H1 (cell line): ENCODE results near the gene MGAT5B. TPM values are rescaled to one million over a fixed set of nuclear protein-coding genes. Genes with fewer than 3 reads are reported as not detected.

Source experiments
- CTCF ChIA-PET: fragments of 300-600 bp; sonication (Branson Sonifier 250); formaldehyde crosslinking; loops from one replicate; lab custom pipeline; 2021; ENCODE audit not compliant: partially characterized antibody; lab: Charles Lee
- POLR2A ChIA-PET: fragments of 300-600 bp; sonication (Branson Sonifier 250); formaldehyde crosslinking; loops from one replicate; lab custom pipeline; 2021; ENCODE audit warnings: inconsistent platforms; ENCODE audit not compliant: partially characterized antibody; lab: Charles Lee
- DNase-seq, 2 experiments: peaks; one replicate each; pipeline versions ENCODE4 v3.0.0 to v3.0.0-alpha.2; 2010 to 2022; ENCODE audit warnings: low spot score in 2 of 2, low read depth in 1 of 2, mixed read lengths in 1 of 2
- FAIRE-seq: peaks from 2 replicates; lab custom pipeline; 2011; peaks lifted over from hg19 to GRCh38; lab: Jason Lieb, UNC
- H2AFZ ChIP-seq: 2 replicates; pipeline ENCODE4 v1.8.1; 2012; ENCODE audit warnings: low read length, inconsistent platforms
- H2AK5ac ChIP-seq: 2 replicates; pipeline ENCODE4 v1.6.1; 2013; ENCODE audit warnings: low read depth, low read length
- H2BK120ac ChIP-seq: replicated peaks from 2 replicates; pipeline ENCODE3; 2013; ENCODE audit warnings: low read depth, low read length, inconsistent platforms
- H2BK12ac ChIP-seq: 2 replicates; pipeline ENCODE4 v1.6.1; 2013; ENCODE audit warnings: low read depth, low read length
- H2BK15ac ChIP-seq: 2 replicates; pipeline ENCODE4 v1.6.1; 2013; ENCODE audit warnings: low read length
- H2BK20ac ChIP-seq: 2 replicates; pipeline ENCODE4 v1.6.1; 2013; ENCODE audit warnings: low read length
- H2BK5ac ChIP-seq: 2 replicates; pipeline ENCODE4 v1.6.1; 2013; ENCODE audit warnings: low read depth, low read length
- H3K14ac ChIP-seq: 2 replicates; pipeline ENCODE4 v1.6.1; 2013; ENCODE audit warnings: inconsistent platforms; ENCODE audit not compliant: insufficient read length
- H3K18ac ChIP-seq: 2 replicates; pipeline ENCODE4 v1.6.1; 2013; ENCODE audit warnings: low read length; ENCODE audit errors: extremely low read depth
- H3K23ac ChIP-seq: 2 replicates; pipeline ENCODE4 v1.6.1; 2013; ENCODE audit warnings: inconsistent platforms; ENCODE audit not compliant: insufficient read length
- H3K23me2 ChIP-seq: 2 replicates; pipeline ENCODE4 v1.6.1; 2013; ENCODE audit warnings: low read depth, low read length
- H3K27ac ChIP-seq: 2 replicates; pipeline ENCODE4 v1.6.1; 2011; ENCODE audit warnings: low read depth, low read length, inconsistent platforms
- H3K27me3 ChIP-seq, 4 experiments: replicated peaks in 1 of 4; 1 replicate in 1 of 4; 2 replicates in 3 of 4; pipeline versions ENCODE4 v1.6.1 to v1.8.1; 2011 to 2013; ENCODE audit warnings: low read length in 3 of 4, mild to moderate bottlenecking in 3 of 4, inconsistent platforms in 2 of 4, mixed read lengths in 2 of 4, moderate library complexity in 1 of 4; ENCODE audit not compliant: control insufficient read depth in 3 of 4, insufficient read depth in 3 of 4; ENCODE audit errors: extremely low read depth in 1 of 4
- H3K36me3 ChIP-seq, 4 experiments: 2 replicates each; pipeline versions ENCODE4 v1.6.1 to v1.8.1; 2011 to 2013; ENCODE audit warnings: mild to moderate bottlenecking in 4 of 4, low read length in 3 of 4, moderate library complexity in 2 of 4, control low read depth in 1 of 4, inconsistent platforms in 1 of 4; ENCODE audit not compliant: insufficient read depth in 4 of 4, control insufficient read depth in 2 of 4
- H3K4ac ChIP-seq: replicated peaks from 2 replicates; pipeline ENCODE3; 2013; ENCODE audit warnings: low read length, low read depth, mixed read lengths, inconsistent platforms; ENCODE audit not compliant: insufficient read length
- H3K4me1 ChIP-seq, 4 experiments: replicated peaks in 1 of 4; 1 replicate in 1 of 4; 2 replicates in 3 of 4; pipeline versions ENCODE4 v1.6.1 to v1.8.1; 2011 to 2013; ENCODE audit warnings: low read length in 3 of 4, inconsistent platforms in 2 of 4, mixed read lengths in 1 of 4; ENCODE audit not compliant: insufficient read depth in 4 of 4, control insufficient read depth in 3 of 4
- H3K4me2 ChIP-seq, 2 experiments: 2 replicates each; pipeline versions ENCODE4 v1.6.1 to v1.8.1; 2011 to 2013; ENCODE audit warnings: low read depth in 2 of 2, low read length in 2 of 2, control low read depth in 1 of 2, inconsistent platforms in 1 of 2, mild to moderate bottlenecking in 1 of 2; ENCODE audit not compliant: insufficient read depth in 1 of 2
- H3K4me3 ChIP-seq, 4 experiments: fragments of 200-600, 300-600 bp in 1 of 4; sonication (generic), shearing (Covaris generic), sonication (Bioruptor Twin) in 1 of 4; 2 replicates each; pipeline versions ENCODE4 v1.5.1 to v1.8.1; 2011 to 2016; ENCODE audit warnings: low read length in 4 of 4, low read depth in 3 of 4, control low read depth in 2 of 4, inconsistent platforms in 2 of 4, mild to moderate bottlenecking in 2 of 4, mixed read lengths in 1 of 4, moderate library complexity in 1 of 4; ENCODE audit not compliant: insufficient read depth in 2 of 4; ENCODE audit errors: extremely low read depth in 1 of 4
- H3K56ac ChIP-seq: replicated peaks from 2 replicates; pipeline ENCODE3; 2013; ENCODE audit warnings: low read depth, mild to moderate bottlenecking, mixed read lengths, low read length, inconsistent platforms; ENCODE audit not compliant: insufficient read length
- H3K79me1 ChIP-seq: 2 replicates; pipeline ENCODE4 v1.6.1; 2013; ENCODE audit warnings: low read depth, low read length, control low read depth
- H3K79me2 ChIP-seq, 2 experiments: 2 replicates each; pipeline versions ENCODE4 v1.6.1 to v1.8.1; 2012 to 2013; ENCODE audit warnings: low read length in 2 of 2, mild to moderate bottlenecking in 2 of 2, inconsistent platforms in 1 of 2; ENCODE audit not compliant: insufficient read depth in 2 of 2, control insufficient read depth in 1 of 2
- H3K9ac ChIP-seq, 4 experiments: replicated peaks in 1 of 4; 1 replicate in 1 of 4; 2 replicates in 3 of 4; pipeline versions ENCODE4 v1.6.1 to v1.8.1; 2011 to 2013; ENCODE audit warnings: low read depth in 3 of 4, low read length in 3 of 4, control low read depth in 2 of 4, mild to moderate bottlenecking in 2 of 4, moderate library complexity in 2 of 4, inconsistent platforms in 1 of 4; ENCODE audit errors: extremely low read depth in 1 of 4
- H3K9me3 ChIP-seq, 2 experiments: 2 replicates each; pipeline versions ENCODE4 v1.6.1 to v1.8.1; 2012 to 2013; ENCODE audit warnings: mild to moderate bottlenecking in 2 of 2, moderate library complexity in 2 of 2, control low read depth in 1 of 2, inconsistent platforms in 1 of 2, low read depth in 1 of 2, low read length in 1 of 2, mixed read lengths in 1 of 2; ENCODE audit not compliant: insufficient read depth in 2 of 2
- H4K20me1 ChIP-seq, 2 experiments: replicated peaks in 1 of 2; 2 replicates each; pipeline versions ENCODE3 to v1.8.1; 2011 to 2013; ENCODE audit warnings: inconsistent platforms in 2 of 2, low read length in 2 of 2, mild to moderate bottlenecking in 1 of 2; ENCODE audit not compliant: insufficient read depth in 2 of 2, control insufficient read depth in 1 of 2
- H4K5ac ChIP-seq: 2 replicates; pipeline ENCODE4 v1.6.1; 2013; ENCODE audit warnings: low read length, low read depth, mixed read lengths, inconsistent platforms; ENCODE audit not compliant: insufficient read length
- H4K8ac ChIP-seq: 2 replicates; pipeline ENCODE4 v1.8.0; 2013; ENCODE audit warnings: mild to moderate bottlenecking, moderate library complexity, low read length, inconsistent platforms; ENCODE audit not compliant: insufficient read depth; ENCODE audit errors: extremely low read depth
- H4K91ac ChIP-seq: replicated peaks from 2 replicates; pipeline ENCODE3; 2013; ENCODE audit warnings: low read length, mixed read lengths, inconsistent platforms; ENCODE audit not compliant: insufficient read length
- EP300 ChIP-seq, 2 experiments: IDR thresholded peaks; 1 replicate in 1 of 2; 2 replicates in 1 of 2; pipeline ENCODE4 v1.6.1; 2011 to 2012; ENCODE audit warnings: low read depth in 2 of 2, low read length in 2 of 2, mild to moderate bottlenecking in 2 of 2, borderline replicate concordance in 1 of 2, inconsistent platforms in 1 of 2, moderate library complexity in 1 of 2
- RBBP5 ChIP-seq: IDR thresholded peaks from 2 replicates; pipeline ENCODE4 v1.7.1; 2012; ENCODE audit warnings: low read depth, mild to moderate bottlenecking, inconsistent platforms, low read length, moderate library complexity, borderline replicate concordance
- WGBS, 2 experiments: shearing (Covaris generic) in 1 of 2; methylation state at CpG; one replicate each; pipeline versions ENCODE4 v1.1.6 to v1.1.7; 2013 to 2015; ENCODE audit warnings: low lambda C conversion rate in 2 of 2, mixed read lengths in 2 of 2, inconsistent platforms in 1 of 2, low coverage in 1 of 2, missing lambda C conversion rate in 1 of 2; ENCODE audit not compliant: insufficient replicate concordance in 2 of 2, insufficient coverage in 1 of 2, insufficient read length in 1 of 2; ENCODE audit errors: extremely low coverage in 1 of 2, missing lambda C conversion rate in 1 of 2; 5-methylcytosine and 5-hydroxymethylcytosine counted together
- polyA plus RNA-seq, 7 experiments: library from polyadenylated mRNA; depleted of rRNA in 3 of 7; stranded (reverse) in 5 of 7; unstranded in 2 of 7; fragments of >200 nt in 5 of 7; fragments of 200-250 nt in 2 of 7; gene quantifications; 1 replicate in 5 of 7; 2 replicates in 1 of 7; 4 replicates in 1 of 7; pipeline versions ENCODE4 v1.2.1 to v1.2.3, GENCODE V29; 2011 to 2013; ENCODE audit warnings: missing spikeins in 2 of 7, mixed read lengths in 2 of 7
- total RNA-seq: library from RNA; stranded (reverse); fragmentation: NEBNext Ultra II Directional; extraction: Animal tissue kit (Norgen Biotek cat#: 25700); gene quantifications from 2 replicates; pipeline ENCODE4 v1.2.1, GENCODE V29; 2021

MGAT5B gene
- total and polyA plus RNA-seq, 2 of the 8 experiments (the other 6 are each of a cell fraction or from before 2014, with no cell fraction given), result 7.9 to 8.2 TPM

GRCh38 chr17:76966016-76966415 is 97.8 kb downstream of the MGAT5B start:
- Histone ChIP-seq H3K79me1 (no peaks in the 10 kb centered on the region), H3K4me3 (no peak overlapping the region), H3K9ac (no peak overlapping the region), H4K20me1 (no peaks in the 10 kb centered on the region), H3K27me3 (0 out of 7 replicates have a peak, but pooled peaks cover 0 to 2% (median 0%) of the 10 kb centered on the region in 4 experiments), H4K8ac (no peak overlapping the region), H3K56ac (no peak overlapping the region), H3K23me2 (peaks cover 4% of the 10 kb centered on the region), H3K4me1 (peaks cover 5 to 17% (median 9%) of the 10 kb centered on the region in 4 experiments), H2BK5ac (0 out of 2 replicates have a peak overlapping the region, but pooled peaks have one; percentile 19), H3K18ac (no peak overlapping the region), H2AK5ac (no peak overlapping the region), H2BK20ac (peak overlapping the region; percentile 15; the same call in 1 of the 2 replicates), H2AFZ (no peak overlapping the region), H2BK120ac (no peak overlapping the region), H3K79me2 (no peaks in the 10 kb centered on the region), H3K23ac (no peak overlapping the region), H3K14ac (no peak overlapping the region), H3K4me2 (no peak overlapping the region), H3K9me3 (no peaks in the 10 kb centered on the region), H3K27ac (no peak overlapping the region), H4K91ac (no peak overlapping the region), H3K4ac (no peak overlapping the region), H4K5ac (no peak overlapping the region), H2BK12ac (no peak overlapping the region), H3K36me3 (no peaks in the 10 kb centered on the region), H2BK15ac (no peak overlapping the region)
- ChIA-PET POLR2A (interaction anchor here (1.4 to 2.2 kb wide), 3 partner anchors 9 to 37 kb away, joined by 4 to 9 read pairs (median 6); no protein-coding TSS in a partner anchor), CTCF (interaction anchor here (0.7 to 1.5 kb wide), 6 partner anchors 10 to 122 kb away, joined by 3 to 4 read pairs (median 3); no protein-coding TSS in a partner anchor)
- DNase-seq, result no peak
- FAIRE-seq, result no peak
- whole genome bisulfite sequencing, 2 experiments, result 82% methylated on average over 4 of the region's 4 CpGs; no CpG with 5 or more reads in 1 of the 2 experiments
- TF ChIP-seq EP300 (IDR thresholded peaks at IDR 0.05; ENCODE audit: borderline replicate concordance in 1 of 2, low read depth in 2 of 2, low read length in 2 of 2), result no peak
- TF ChIP-seq RBBP5, result no peak
